ENCODE measurements around the gene EFNA2.
A peak's percentile ranks its signal among the peaks of the same experiment; 100 is the strongest.
"Not testable (repeated sequence)": the region's sequence is repeated elsewhere in the genome, so short reads cannot be mapped to it uniquely, and the experiment has no call there.

Gene EFNA2

GRCh38 chr19:1285737-1286360 lies at the start of gene EFNA2:
EFNA2 (plus strand) TSS chr19:1285873; CDS start chr19:1286169, 296 bp downstream.
- DNase-seq (ENCODE audit: low read depth), result no peak

- DNase-seq (ENCODE audit: low read depth), result no peak
These were observed 49.1 kb upstream of the EFNA2 start for GRCh38 chr19:1236576-1236975.

GRCh38 chr19:1237027-1237659 lies 48.5 kb upstream of the EFNA2 start:
- DNase-seq (ENCODE audit: low read depth), result no peak

- no peak for DNase-seq (ENCODE audit: low read depth)
These were observed 47.8 kb upstream of the EFNA2 start, which contains the start of gene CBARP for GRCh38 chr19:1237754-1238368. CBARP (minus strand) TSS chr19:1238005; CDS start chr19:1236100, 1,905 bp downstream.

DNA sequence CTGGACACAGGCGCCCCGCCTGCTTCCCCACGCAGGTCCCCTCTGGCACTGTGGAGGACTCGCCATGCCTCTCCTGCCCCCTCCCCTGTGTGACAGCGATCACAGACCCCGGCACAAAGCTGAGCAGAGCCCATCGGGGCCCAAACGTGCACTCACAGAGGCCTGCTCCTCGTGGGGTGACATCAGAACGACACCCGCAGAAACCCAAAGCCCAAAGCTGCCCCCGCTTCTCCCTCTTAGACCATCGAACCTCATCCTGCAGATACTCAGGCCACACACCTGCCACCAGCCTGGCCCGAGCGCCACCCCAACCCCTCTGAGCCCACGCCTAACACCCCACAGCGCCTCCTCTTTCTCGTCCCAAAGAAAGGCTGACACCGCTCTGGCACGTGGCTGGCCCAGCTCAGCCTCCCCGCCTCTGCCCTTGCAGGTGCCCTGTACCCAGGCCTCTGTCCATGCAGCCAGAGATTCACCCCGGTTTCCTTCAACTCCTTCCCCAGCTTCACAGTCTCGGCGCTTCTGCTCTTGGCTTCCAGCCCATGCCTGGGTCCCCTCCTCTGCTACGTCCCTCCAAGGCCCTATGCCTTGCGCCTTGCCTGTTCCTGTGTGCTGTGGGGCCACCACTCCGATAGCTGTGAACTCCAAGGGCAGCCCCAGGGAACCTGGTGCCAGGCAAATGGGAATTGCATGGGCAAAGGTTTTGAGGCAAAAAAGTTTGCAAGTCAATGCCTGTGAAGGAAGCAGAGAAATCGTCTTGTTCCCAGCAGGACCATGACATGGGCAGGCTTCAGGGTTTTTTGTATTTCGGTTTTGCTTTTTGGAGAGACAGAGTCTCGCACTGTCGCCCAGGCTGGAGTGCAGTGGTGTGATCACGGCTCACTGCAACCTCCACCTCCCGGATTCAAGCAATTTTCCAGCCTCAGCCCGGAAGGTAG lies 47.0 kb upstream of the EFNA2 start:
- DNase-seq (ENCODE audit: low read depth), result no peak

GRCh38 chr19:1239420-1239795 lies 46.3 kb upstream of the EFNA2 start:
- no peak for DNase-seq (ENCODE audit: low read depth)

DNA sequence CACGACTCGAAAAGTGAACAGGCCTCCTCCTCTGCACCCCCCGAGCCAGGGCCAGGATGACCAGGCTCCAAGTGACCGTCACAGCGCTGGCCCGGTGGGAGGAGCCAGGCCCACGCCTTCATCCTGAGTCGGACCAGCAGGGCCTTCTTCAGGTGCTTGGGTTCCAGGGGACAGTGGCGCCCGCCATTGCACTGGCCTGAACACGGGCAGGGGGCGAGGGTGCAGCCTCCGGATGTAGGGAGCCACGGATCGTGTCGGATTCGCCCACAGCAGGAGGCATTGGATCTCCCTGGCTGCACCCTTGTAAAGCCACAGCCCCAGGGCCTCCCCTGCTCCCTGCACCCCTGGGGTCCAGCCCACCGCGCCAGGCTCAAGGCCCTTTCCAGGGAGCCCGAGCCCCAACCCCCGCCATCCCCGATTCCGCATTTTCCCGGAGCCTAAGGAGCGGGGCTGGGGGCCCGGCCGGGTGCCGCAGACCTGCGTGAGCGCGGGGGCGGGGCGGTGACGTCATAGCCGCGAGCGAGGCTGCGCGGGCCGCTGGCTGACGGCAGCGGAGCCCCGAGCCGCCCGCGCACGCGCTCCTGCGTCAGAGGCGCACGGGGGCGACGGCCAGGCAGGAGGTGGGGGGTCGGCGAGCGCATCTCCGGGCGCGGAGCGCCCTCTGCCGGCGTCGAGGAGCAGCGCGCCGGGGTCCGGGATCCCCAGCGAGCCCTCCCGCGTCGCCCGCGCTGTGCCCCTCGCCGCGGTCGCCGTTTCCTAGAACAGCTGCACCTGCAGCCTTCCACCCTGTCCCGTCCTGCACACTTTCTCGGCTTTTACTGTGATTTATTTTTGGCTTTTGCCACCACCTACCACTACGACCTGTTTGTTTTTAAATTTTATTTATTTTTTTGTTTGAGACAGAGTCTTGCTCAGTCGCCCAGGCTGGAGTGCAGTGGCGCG lies 45.6 kb upstream of the EFNA2 start:
- DNase-seq (ENCODE audit: low read depth), result peak; percentile 91

DNA sequence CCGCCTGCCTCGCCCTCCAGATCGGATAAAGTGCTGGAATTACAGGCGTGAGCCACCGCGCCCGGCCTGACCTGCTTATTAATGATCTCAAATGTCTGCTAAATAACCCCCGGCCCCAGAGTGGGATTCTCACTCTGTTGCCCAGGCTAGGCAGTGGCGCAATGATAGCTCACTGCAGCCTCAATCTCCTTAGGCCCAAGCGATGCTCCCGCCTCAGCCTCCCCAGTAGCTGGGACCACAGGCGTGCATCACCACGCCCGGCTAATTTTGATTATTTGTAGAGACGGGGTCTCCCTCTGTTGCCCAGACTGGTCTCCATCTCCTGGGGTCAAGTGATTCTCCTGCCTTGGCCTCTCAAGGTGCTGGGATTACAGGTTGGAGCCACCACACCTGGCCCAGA lies 44.7 kb upstream of the EFNA2 start:
- DNase-seq (ENCODE audit: low read depth), result no peak

GRCh38 chr19:1241417-1242095 lies 44.1 kb upstream of the EFNA2 start, which contains the start of gene ATP5F1D:
ATP5F1D (plus strand) TSS chr19:1241751; CDS start chr19:1241851, 100 bp downstream.
- DNase-seq (ENCODE audit: low read depth), result peak; percentile 96

DNA sequence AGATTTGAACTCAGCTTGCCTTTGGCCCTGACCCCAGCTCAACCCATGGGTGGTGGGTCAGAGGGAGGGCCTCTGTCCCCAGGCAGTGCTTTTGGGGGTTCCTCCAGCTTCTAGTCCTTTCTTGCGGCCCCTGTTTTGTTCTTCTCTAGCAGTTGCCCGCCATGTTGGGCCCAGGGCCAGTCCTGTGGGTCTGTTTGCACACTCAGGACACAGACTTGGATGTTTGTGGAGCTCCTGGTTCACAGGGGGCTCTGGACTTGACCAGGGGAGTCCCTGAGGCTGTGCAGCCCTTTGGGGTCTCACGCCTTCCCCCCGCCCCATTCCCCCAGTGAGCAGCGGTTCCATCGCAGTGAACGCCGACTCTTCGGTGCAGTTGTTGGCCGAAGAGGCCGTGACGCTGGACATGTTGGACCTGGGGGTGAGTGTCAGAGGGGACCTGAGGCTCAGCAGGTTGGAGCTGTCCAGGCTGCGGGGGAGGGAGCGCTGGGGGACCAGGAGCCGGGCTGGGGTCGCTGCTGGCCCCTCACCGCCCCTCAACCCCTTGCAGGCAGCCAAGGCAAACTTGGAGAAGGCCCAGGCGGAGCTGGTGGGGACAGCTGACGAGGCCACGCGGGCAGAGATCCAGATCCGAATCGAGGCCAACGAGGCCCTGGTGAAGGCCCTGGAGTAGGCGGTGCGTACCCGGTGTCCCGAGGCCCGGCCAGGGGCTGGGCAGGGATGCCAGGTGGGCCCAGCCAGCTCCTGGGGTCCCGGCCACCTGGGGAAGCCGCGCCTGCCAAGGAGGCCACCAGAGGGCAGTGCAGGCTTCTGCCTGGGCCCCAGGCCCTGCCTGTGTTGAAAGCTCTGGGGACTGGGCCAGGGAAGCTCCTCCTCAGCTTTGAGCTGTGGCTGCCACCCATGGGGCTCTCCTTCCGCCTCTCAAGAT lies 41.6 kb upstream of the EFNA2 start:
- peak; percentile 77 for DNase-seq (ENCODE audit: low read depth)

DNA sequence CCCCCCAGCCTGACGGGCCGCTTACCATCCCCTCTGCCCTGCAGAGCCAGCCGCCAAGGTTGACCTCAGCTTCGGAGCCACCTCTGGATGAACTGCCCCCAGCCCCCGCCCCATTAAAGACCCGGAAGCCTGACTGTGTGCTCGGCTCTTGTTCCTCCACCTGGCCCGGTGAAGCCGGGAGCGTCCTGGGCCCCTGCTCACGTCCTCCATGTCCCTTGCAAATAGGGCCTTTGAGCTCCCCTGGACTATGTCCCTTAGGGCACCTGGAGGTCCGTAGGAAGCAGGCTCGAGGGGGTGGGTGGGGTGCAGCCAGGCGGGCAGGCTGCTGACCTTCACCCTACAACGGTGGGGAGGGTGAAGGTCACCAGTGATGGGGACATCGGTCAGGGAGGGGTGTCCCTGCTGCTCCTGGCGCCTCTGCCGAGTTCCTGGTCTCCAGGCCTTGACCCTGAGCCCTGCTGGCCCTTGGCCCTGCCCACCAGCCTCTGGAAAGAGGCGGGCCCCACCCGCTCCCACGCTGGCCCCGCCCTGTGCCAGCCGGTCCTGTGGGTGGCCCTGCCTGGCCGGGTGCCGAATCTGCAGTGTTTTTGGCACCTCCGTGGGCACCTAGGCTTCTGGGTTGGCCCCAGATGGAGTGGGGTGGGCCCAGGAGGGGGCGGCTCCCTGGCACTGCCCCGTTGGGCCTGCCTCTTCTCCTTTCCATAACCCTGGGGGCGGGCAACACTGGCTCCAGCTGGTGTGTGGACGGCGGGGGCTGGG lies 40.8 kb upstream of the EFNA2 start:
- no peak for DNase-seq (ENCODE audit: low read depth)

DNA sequence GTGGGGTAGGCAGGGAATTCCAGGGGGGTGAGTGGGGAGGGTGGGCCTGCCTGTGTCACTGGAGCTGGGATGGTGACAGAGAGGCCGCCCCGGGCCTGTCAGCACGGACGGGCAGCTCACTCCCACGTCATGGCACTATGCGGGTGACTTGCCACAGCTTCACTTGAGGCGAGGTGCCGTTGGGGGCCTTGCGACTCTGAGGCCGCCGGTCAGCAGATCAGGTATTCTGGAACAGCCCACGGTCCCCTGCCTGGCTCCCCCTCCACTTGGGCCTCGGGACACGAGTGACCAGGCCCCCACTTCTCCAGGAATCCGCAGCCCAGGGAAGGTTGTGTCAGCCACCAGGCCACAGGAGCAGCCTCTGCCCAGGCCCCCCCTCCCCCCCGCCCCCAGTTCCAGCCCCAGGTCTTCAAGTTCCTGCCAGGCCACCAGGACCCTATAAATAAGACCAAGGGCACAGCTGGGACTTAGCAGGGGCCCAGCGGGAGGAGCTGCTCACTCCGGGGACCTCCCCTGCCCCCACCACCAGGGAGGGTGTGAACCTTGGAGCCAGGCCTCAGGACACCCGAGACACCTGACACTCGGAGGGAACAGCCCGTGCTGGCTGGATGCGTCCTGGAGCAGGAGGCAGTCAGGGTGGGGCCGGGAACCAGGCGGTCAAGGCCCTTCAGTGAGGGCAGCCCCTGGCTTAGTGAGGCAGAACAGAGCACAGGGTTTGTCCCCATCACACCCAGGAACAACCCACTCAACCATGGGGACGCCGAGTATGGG lies 40.0 kb upstream of the EFNA2 start:
- no peak for DNase-seq (ENCODE audit: low read depth)

GRCh38 chr19:1246265-1247087 lies 39.2 kb upstream of the EFNA2 start:
- DNase-seq (ENCODE audit: low read depth), result not testable (repeated sequence)

GRCh38 chr19:1247748-1248138 lies 37.9 kb upstream of the EFNA2 start:
- no peak for DNase-seq (ENCODE audit: low read depth)

GRCh38 chr19:1248139-1248785 lies 37.4 kb upstream of the EFNA2 start, which contains the start of gene MIDN:
MIDN (plus strand) TSS chr19:1248583; CDS start chr19:1250297, 1,714 bp downstream.
- DNase-seq (ENCODE audit: low read depth), result peak; percentile 93

GRCh38 chr19:1248786-1249297 lies 36.8 kb upstream of the EFNA2 start:
- peak; percentile 74 for DNase-seq (ENCODE audit: low read depth)
